ENCODE results near the gene HOXD9. TPM values are rescaled to one million over a fixed set of nuclear protein-coding genes. Genes with fewer than 3 reads are reported as not detected.

HOXD9 gene
- total RNA-seq, 2 experiments from 2014 or later: not detected

- CTCF ChIA-PET: interaction anchor here (0.9 kb wide), 1 partner anchor 42 kb away, joined by 3 read pairs; no protein-coding TSS in a partner anchor
- POLR2A ChIA-PET: no interaction called here
These were observed 1.9 kb upstream of the HOXD9 start for GRCh38 chr2:176120364-176121189.

DNA sequence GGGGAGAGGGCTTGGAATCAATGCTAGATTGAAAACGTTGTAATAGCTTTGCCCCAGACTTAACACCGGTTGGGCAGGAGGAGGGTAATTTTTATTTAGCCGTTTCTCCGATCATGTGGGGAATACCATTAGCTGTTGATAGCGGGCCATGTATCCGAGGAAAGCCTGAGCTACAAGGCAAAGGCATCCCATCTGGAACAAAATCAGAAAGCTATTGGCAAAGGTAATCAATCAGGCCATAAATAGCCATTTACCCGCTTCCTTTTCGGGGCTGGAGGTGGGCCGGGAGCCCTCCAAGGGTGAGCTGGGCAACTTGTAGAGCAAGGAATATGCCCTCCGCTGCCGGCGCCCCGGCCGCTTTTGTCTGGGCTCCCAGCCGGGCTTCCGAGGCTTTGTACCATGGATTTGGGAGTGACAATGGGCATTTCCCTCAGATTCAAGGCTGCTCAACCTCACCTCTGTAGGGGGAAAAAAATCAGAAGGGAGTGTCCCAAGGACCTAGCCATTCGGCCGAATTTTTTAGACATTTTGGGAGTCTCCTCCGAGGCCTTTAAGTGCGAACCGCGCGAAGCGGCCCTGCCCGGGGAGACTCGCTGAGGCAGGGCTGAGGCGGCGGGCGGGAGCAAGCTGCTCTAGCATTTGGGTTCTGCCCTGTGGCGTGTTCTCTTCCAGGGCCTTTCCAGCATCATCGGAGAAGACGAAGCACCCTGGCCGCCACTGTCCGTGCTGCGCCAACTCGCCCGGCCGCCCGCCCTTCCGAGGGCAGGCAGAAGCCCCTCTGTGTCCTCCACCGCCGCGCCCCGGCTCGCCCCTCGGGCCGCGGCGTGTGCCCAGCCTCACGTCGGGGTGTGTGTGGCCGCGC lies 1.1 kb upstream of the HOXD9 start:
- ChIA-PET CTCF (interaction anchor here (1.1 kb wide), 1 partner anchor 10 kb away, joined by 3 read pairs; no protein-coding TSS in a partner anchor), POLR2A (no interaction called here)

DNA sequence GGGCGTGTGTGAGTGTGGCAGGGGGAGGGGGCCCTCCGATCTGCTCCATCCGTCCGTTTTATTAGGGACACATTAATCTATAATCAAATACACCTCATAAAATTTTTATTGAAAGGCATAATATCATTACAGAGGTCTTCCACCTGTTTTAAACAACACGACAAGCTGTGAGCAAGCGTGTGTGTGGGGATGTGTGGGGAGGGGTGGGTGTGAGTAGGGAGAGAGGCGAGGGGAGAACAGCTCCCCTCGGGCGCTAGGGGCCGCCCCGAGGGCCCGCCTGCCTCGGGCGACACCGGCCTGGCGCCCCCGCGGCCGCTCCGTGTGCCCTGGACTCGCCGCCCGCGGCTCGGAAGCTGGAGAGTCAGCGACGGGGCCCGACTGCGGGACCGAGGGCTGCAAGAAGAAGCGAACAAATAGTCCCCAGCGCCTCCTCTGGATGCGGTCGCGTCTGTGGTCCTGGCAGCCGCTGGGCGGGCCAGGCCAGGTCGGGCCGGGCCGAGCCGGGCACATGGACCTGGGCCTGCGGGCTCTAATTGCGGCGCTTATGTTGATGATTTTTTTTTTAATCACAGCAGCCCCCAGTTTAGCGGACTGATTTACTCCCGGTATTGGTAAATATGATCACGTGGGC lies 352 bp upstream of the HOXD9 start:
- ChIA-PET CTCF (interaction anchor here (1.1 kb wide), 1 partner anchor 9 kb away, joined by 3 read pairs; no protein-coding TSS in a partner anchor), POLR2A (no interaction called here)

DNA sequence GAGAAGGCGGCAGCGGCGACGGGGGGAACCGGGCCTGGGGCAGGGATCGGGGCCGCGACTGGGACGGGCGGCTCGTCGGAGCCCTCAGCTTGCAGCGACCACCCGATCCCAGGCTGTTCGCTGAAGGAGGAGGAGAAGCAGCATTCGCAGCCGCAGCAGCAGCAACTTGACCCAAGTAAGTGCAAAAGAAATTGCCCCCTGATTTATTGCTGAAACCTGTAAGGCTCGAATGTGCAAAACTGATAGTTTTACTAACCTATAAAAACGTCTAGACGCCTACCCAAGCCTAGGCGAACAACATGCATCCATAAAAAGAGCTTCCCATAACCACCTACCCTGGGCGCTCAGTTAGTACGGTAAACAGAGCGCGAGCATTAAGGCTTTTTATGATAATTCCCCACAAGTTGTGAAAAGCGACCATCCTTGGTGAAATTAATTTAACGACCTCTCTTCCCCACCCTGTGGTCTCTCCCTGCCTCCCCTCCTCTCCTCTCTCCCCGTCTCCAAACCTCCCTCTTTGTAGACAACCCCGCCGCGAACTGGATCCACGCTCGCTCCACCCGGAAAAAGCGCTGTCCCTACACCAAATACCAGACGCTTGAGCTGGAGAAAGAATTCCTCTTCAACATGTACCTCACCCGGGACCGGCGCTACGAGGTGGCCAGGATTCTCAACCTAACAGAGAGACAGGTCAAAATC lies 1.0 kb downstream of the HOXD9 start:
- ChIA-PET POLR2A (no interaction called here), CTCF (no interaction called here)

GRCh38 chr2:176124110-176124946 lies 1.8 kb downstream of the HOXD9 start:
- ChIA-PET CTCF (no interaction called here), POLR2A (no interaction called here)

DNA sequence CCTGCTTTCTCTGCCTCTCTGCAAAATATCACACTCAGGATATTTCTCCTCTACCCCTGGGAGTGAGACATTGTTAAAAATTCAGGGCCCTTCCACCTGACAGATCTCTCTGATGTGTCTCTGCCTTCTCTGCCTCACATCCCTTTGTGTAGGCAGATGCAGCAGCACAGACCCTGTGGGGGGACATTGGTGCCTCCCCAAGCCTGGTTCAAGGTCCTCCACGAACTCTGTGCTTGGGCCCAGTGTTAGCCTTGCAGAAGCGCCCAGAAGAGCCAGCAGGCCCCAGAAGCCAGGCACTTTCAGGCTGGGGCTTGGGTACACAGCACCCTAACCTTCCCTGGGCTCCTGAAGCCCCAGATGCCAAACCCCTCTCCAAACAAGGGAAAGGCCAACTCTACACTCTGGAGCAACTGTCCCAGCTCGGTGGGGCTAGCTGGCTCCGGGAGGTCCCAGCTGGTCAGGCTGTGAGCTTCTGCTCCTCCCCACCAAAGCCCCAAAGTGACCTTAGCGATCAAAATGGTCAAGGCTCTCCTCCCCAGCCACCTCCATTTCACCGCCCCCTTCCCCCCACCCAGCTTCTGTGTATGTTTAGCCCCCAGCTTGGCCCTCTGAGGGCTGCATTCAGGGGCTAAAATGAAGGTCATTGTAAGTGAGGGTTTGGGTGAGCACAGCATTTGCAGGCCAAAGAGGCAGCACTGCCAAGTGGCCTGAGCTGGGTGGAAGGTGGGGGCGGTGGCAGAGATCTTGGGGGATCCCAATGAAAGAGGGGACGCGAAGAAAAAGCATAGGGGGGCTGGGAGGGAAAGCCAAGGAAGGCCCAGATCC lies 2.6 kb downstream of the HOXD9 start:
- CTCF ChIA-PET: interaction anchor here (2.4 kb wide), 1 partner anchor 526 kb away, joined by 19 read pairs; no protein-coding TSS in a partner anchor
- POLR2A ChIA-PET: no interaction called here

DNA sequence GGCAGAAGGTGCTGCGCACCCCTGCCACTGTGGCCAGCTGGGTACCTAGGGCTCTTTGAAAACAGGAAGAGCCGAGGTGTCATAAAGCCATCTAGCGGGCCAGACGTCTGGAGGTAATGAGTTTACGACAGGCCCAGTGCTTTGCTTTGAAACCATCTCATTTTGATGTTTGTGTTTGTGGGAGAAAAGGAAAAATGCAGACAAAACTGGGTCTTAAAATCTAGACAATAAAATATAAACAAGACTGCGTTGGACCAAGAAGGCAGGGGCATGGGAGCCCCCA lies 3.2 kb downstream of the HOXD9 start:
- CTCF ChIA-PET: interaction anchor here (2.4 kb wide), 1 partner anchor 525 kb away, joined by 19 read pairs; no protein-coding TSS in a partner anchor
- POLR2A ChIA-PET: no interaction called here

DNA sequence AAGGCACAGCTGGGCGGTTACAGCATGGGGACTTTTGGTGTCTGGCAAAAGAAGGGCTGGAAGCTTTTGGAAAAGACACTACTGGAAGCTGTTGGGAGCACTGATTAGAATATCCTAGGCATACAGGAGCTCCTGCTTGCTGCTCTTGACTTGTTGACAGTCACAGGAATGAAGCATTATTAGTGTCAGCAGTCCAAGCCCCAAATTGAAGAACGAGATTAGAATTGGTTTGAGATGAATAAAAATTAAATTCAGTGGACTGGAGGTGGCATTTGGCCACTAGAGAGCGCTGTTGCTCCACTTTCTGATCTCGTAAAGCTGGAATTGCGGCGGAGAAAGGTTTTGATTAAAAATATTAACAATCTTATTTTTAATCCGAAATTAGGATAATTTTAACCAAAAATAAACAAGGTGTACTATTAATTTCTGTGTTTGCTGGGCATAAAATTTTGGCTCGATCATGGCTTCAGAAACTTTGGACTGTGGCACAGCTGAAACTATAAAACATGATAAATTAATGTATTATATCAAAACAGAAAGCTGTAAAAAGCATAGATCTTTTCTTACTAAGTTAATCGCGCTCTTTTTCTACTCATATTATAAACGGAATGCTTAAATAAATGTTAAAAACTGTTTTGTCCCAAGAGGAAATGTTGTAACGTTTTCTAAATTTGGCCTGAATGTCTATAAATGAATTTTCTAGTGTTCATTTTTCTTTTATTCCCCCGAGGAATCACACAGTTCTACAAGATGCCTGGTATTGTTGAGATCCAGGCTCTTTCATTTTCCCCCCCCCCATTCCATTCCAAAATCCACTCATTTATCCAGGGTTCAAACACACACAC lies 4.6 kb downstream of the HOXD9 start:
- POLR2A ChIA-PET: interaction anchor here (1.2 kb wide), 1 partner anchor 328 kb away, joined by 3 read pairs; no protein-coding TSS in a partner anchor
- CTCF ChIA-PET: interaction anchor here (0.6 to 2.8 kb wide), 20 partner anchors 14 to 1034 kb away, joined by 3 to 19 read pairs (median 4); no protein-coding TSS in a partner anchor

DNA sequence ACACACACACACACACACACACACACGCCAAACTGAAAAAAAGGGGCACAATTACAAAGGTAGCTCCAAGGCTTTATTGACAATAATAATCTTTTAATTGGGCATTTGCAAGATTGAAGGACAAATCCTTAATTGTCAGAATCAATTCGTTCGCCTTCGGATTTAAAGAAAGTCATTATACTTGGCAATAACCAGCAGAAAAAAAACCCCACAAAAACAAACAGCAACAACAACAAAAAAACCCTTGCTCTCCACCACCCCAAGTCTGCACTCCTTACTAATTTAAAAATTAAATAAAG lies 5.2 kb downstream of the HOXD9 start:
- ChIA-PET CTCF (interaction anchor here (1.0 to 2.8 kb wide), 12 partner anchors 14 to 1033 kb away, joined by 3 to 19 read pairs (median 4); no protein-coding TSS in a partner anchor), POLR2A (interaction anchor here (1.2 kb wide), 1 partner anchor 327 kb away, joined by 3 read pairs; no protein-coding TSS in a partner anchor)

GRCh38 chr2:176128172-176128981 lies 5.9 kb downstream of the HOXD9 start:
- POLR2A ChIA-PET: no interaction called here
- CTCF ChIA-PET: interaction anchor here (0.9 to 2.8 kb wide), 8 partner anchors 12 to 1019 kb away, joined by 3 to 16 read pairs (median 4); no protein-coding TSS in a partner anchor

DNA sequence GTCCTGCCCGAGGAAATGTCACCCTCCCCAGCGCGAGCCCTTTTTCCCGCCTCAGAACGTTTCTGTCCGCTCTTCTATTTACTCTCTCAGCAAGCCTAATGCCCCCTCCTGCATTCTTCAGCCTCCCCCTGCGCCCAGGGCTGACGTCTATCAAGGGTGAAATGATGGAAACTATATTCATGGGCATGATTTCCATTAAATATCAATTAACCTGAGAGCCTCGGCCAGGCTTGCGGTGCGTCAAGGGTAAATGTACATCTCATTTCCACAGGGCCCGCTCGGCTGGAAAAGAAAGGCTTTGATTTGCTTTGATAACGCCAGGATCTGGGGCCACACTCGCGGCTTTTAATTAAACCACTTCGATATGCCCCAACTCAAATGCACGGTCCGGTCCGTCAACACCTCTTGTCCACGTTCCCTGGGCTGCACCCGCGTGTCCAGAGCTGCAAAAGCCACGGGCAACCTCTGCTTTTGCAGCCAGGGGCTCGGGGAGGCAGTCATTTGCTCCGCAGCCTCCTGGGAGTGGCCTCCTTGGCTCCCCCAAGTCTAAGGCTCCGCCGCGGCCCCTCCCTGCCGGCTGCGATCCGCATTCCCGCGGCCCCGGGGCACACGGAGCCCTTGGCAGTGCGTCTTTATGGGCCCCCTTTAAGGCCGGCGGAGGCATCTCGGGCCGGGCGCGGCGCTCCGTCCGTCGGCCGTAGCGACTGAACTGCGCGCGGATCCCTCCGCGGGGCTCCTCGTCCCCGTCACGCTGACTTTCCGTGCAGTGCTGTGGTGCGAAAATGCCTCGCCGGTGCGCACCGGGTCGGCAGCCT lies 6.7 kb downstream of the HOXD9 start, which contains the start of gene HOXD8:
Gene HOXD8 (plus strand): TSS at position 724 of the 815 bp plus-strand sequence. CDS start 662 bp downstream, outside the sequence.
- ChIA-PET POLR2A (no interaction called here), CTCF (interaction anchor here (0.9 to 2.8 kb wide), 3 partner anchors 11 to 523 kb away, joined by 4 to 16 read pairs (median 6); no protein-coding TSS in a partner anchor)

GRCh38 chr2:176129813-176130146 lies 7.3 kb downstream of the HOXD9 start:
- ChIA-PET CTCF (interaction anchor here (1.8 kb wide), 1 partner anchor 11 kb away, joined by 6 read pairs; no protein-coding TSS in a partner anchor), POLR2A (no interaction called here)

DNA sequence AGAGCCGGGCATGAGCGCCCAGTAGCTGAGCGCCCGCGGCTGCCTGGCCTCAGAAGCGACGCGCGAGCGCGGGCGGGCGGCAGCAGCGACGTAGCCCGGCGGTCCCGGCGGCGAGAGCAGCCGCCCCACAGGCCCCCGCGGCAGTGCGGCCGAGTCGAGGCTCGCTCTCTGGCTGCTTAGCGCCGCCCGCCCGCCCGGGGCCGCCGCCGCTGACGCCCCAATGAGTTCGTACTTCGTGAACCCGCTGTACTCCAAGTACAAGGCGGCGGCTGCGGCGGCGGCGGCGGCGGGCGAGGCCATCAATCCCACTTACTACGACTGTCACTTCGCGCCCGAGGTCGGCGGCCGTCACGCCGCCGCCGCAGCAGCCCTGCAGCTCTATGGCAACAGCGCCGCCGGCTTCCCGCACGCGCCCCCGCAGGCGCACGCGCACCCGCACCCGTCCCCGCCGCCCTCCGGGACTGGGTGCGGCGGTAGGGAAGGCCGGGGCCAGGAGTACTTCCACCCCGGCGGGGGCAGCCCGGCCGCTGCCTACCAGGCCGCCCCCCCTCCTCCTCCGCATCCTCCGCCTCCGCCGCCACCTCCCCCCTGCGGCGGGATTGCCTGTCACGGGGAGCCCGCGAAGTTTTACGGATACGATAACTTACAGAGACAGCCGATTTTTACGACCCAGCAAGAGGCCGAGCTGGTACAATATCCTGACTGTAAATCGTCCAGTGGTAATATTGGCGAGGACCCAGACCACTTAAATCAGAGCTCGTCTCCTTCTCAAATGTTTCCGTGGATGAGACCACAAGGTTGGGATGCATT lies 7.8 kb downstream of the HOXD9 start:
- ChIA-PET POLR2A (no interaction called here), CTCF (interaction anchor here (1.2 kb wide), 1 partner anchor 10 kb away, joined by 5 read pairs; no protein-coding TSS in a partner anchor)
